GM21528 (cell line): ENCODE data around the gene AMBRA1.

ENCODE experiments used
- ATAC-seq: cut with Tn5 transposase; IDR thresholded peaks from one replicate; pipeline ENCODE4 v1.9.1; 2021; ENCODE audit warnings: mild to moderate bottlenecking, moderate library complexity; ENCODE audit not compliant: unreplicated experiment, low FRiP score

The AMBRA1 gene

DNA sequence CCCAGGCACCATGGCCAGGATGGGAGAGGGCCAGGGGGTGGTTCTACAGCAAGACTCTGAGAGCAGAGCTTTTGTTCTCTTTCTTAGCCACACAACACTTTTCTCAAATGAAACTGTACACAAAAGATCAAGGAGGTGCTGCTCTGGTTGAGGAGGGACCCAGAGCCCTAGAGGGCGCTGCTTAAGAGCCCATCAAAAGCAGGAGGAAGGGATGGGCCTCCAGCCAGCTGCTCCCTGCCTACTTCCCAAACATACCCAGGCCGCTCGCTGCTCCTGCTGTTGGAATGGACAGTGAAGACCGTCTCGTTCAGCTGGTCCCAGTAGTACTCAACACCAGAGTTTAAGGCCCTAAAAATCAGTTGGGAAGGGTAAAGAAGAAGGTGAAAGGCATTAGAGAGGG, 183.8 kb downstream of the AMBRA1 start:
- no peak for ATAC-seq

- no peak for ATAC-seq
Measured at GRCh38 chr11:46408407-46408986, 185.3 kb downstream of the AMBRA1 start.

DNA sequence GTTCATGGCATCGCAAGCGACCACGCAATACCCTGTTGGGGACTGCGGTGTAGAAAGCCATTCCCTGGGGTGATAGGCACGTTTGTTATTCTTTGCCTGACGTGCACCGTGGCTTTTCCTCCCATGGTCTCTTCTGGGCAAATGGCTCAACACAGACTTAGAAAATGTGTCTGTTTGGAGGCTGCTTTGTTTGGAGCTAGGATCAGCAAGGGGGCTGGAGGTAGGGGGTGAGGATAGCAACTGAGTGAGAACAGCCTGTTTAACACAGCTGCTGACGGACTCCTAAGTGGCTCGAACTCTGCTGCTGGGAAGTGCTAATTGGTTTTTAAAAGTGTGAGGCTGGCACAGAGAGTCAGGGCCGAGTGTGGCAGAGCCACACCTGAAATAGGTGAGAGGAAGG, 186.2 kb downstream of the AMBRA1 start:
- no peak for ATAC-seq

GRCh38 chr11:46404476-46405017, 189.3 kb downstream of the AMBRA1 start:
- ATAC-seq: no peak

DNA sequence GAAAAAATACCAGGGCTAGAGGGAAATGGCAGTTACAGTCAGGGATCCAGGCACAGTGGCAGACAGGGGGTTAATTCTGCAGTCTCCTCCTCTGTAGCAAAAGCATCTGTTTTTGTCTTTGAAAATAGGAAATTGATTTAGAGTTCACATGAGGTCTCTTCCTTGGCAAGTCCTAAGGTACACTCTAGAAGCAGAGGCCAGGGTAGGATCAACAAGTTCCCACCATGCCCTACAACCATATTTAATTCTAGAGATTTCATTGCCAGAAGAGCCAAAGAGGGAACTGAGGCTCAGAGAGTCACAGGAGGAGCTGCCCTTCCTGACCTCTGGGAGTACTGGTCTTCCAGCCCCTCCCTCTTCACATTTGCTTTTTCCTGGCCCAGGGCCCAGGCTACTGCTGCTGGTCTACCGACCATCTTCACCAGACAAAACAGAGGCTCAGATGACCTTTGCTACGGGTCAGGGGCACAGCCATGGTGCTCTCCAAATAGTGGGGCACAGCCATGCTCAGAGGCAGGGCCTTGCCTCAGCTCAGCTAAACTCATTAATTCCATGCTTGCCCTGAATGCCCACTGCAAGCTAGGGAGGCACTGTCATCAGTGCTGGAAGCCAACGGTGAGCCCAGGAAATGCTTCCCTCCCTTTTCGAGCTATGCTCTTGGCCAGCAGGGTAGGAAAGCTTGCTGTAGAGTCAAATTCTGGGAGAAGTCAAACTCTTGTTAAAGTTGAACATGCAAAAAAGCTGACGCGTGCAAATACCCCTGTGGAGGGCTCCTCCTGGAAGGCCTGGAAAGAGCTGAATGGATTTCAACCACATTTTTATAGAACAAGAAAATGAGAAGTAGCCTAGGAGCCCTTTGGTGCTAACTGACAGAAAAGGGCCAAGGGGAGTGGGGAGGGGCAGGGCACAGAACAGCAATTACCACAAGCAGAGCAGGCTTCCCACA, 190.6 kb downstream of the AMBRA1 start:
- no peak for ATAC-seq

DNA sequence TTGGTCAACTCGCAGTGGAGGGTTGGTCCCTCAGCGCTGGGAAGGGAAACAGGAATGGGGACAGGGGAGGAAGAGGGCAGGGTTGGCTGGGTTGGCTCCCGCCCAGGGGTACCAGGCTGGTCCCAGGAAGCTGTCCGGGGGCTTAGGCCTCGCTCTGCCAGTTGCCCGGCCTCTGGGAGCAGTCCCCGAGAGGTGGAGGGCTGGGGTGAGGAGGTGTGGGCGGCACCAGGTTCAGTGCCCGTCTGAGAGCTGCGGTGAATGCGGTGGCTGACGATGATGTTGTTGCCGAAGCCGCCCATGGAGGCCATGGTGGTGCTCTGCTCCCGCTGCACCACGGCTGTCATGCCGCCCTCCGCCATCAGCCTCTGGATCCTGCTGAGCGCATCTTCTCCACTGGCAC, 196.3 kb downstream of the AMBRA1 start:
- ATAC-seq: no peak

- no peak for ATAC-seq
Measured at GRCh38 chr11:46393759-46394158, 200.1 kb downstream of the AMBRA1 start.

GRCh38 chr11:46393231-46393616, 200.6 kb downstream of the AMBRA1 start:
- no peak for ATAC-seq

DNA sequence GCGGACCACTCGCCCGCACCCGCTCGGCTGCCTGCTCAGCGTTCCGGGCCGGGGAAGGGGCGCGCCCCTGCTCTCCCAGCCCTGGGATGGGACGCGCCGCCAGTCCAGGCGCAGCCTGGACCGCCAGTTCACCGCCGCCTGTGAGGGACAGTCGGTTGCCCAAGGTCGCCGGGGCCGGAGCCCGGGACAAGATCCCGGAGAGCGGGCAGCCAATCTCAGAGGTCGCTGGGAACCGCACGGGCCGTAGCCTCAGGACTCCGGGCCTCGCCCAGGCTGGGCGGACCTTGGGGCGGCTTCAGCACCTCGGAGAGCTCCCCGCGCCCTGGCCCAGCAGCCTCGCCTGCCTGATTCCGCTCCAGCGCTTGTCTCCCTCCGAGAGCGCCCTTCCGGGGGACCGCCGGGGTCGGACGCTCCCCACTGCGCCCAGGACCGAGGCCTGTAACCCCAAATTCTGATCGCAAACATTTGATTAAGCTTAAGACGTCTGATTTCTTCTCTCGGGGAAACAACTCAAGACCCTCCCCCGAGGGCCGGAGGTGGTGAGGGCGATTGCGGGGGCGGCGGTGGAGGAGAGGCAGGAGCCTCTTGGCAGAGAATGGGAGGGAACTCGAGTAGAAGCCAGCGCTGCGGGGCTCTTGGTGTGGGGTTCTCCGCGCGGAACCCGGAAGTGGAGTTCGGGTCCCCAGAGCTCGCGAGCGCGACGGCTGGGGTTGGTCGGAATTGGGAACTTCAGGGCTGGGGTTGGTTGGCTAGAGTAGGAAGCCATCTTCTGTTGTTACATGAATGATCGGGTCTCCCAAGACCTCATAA, 201.2 kb downstream of the AMBRA1 start:
- ATAC-seq: no peak

- no peak for ATAC-seq
Measured at GRCh38 chr11:46391578-46392420, 202.0 kb downstream of the AMBRA1 start, which contains the start of gene CHRM4. TSS of gene CHRM4 (minus strand) at chr11:46391776. CDS start at chr11:46386557, 5,219 bp downstream.

DNA sequence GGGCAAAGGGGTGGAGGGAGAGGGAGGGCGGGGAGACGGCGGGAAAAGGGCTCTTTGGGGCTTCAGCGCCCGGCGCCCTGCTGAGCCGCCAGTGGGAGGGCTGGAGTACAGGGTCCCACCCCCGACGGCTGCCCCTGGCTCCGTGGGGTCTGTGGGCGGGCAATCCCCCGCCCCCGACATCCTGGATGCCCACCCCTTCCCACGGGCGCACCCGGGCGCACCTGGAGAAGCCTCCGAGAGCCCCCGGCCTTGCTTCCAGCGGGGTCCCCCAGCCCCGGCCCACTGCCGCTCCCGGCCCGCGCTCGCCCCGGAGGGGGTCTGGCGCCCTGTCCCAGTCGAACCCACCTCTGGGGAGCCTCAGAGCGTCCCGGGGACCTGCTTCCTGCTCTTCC, 202.6 kb downstream of the AMBRA1 start:
- ATAC-seq: no peak

DNA sequence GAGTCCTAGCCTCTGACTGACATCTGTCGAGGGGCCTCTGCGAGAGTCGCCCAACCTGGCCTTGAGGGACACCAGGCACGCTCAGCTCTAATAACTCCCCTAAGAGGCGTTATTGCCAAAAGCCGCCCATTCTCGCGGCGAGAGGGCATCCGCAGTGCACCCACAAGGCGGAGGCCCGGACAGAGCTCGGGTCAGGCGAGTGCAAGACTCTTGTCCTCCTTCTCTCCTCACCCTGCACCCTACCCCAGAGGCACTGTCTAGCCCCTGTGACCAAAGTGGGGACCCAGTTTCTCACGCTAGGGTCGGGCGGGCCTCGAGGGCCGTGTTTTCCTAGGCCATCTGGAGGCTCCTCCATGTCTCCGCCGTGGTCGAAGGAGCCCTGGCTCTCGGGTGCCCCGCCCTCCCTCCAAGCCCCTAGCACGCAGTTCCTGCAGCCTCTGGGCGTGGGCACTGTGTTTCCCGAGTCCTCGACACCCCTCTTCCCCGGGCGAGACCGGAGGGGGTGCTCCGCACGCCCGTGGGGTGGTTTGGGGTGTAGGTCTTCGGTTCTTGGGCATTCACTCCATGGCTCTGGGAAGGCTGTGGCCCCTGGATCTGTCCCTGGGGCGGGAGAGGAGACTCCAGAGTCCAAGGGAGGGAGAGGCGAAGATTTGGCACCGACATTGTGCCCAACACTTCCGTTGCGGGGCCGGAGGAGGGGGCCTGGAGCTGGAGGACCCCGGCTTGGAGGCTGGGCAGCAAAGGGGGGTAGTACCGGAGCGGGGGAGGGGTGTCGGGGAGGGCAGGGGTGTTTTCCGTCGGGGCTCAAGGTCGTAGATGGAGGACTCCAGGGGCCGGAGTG, 203.3 kb downstream of the AMBRA1 start:
- ATAC-seq: no peak

GRCh38 chr11:46389450-46390330, 204.1 kb downstream of the AMBRA1 start:
- ATAC-seq: peak; percentile 53

- no peak for ATAC-seq
Measured at GRCh38 chr11:46388619-46389449, 205.0 kb downstream of the AMBRA1 start.

DNA sequence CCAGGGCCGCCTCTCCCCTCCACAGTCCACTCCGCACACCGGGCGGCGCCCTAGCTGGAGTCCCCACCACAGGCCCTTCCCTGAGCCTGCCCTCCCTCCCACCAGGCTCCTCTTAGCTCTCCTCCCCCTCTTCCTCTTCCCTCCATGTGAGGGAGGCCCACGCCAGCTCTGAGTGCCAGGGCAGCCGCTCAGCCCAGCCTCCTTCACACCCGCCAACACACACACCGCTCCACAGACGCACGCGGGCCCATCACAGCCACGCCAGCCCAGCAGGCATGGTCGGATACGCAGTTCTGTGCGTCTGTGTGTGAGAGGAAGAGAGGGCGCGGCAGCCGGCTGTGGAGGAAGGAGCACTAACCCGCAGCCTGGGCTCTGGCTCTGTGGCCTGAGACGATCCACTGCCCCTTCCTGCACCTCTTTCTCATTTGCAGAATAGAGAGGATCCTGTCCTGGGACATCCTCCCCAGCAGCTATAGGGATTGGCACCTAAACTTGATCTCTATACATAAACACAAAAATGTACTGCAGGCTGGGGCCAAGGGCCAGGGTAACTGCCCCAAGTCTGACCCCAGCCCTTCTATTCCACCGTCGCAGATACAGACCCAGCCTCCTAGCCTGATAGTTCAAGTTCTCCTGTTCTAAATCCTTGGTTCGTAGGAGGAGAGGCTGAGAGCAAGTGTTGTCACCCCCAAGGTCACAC, 205.8 kb downstream of the AMBRA1 start:
- ATAC-seq: no peak

DNA sequence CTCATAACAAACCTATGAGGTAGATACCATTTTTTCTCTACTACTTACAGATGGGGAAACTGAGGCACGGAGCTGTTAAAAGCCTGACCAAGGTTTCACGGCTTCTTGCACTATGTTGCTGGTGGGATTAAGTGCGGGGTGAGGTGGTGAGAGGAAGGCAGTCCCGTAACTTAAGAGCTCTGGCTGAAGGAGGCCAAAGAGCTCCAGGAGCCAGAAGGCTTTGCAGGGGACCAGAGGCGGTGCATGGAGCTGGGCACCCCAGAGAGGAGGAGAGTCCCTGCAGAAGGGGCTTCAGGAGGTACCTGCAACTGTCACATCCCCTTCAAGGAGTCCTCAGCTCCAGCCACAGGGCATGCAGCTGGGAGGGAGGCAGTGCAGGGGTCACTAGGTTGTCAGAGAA, 206.4 kb downstream of the AMBRA1 start:
- ATAC-seq: no peak

- no peak for ATAC-seq
Measured at GRCh38 chr11:46386674-46387073, 207.1 kb downstream of the AMBRA1 start.
